ENCODE data around the gene PKNOX2.

DNA sequence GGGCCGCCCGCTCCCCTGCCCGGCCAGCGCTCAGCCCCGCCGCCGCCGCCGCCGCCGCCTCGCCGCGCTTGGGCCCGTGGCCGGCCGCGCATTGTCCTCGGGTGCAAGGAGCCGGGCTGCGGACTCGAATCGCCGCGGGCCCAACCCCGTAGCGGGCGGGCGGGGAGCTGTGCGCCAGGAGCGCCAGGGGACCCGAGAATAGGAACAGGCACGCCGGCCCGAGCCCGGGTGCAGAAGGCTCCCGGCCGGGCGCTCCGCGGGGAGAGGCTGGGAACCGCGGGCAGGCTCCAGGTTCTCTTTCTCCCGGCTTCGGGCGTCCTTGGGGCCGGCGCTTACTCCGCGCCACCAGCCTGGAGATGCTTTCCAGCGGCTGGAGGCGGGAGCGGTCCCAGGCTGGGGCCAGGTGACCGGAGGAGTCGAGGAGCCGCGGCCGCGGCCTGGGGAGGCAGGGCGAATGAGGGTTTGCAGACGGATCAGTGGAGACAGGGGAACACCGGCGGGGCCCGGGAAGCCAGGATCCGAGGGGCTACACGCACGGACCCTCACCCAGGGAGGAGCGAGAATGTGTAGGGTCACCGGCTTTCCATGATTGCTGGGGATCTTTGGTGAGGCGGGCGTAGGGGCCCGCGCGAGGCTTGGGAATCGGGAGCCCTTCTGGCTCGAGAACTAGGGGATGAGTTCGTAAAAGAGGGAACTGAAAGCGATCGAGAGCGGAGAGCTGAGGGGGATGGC, 726 bp downstream of the PKNOX2 start:
- TF ChIP-seq CTCF (conservative IDR thresholded peaks at IDR 0.05; ENCODE audit: low read length): no peak
- TF ChIP-seq EZH2phosphoT487 (IDR thresholded peaks at IDR 0.05; ENCODE audit: borderline replicate concordance, low read depth, low read length): no peak

Measured in OCI-LY7 (cell line).